Stimulated activated CD8-positive, alpha-beta memory T cell treated with anti-CD3 and anti-CD28 coated beads, Interleukin-7, amount 100 ng/mL, for 1 hour (primary cell): ENCODE measurements around the gene CTNNA2.

Experiments
- DNase-seq, 2 donors: peaks; one replicate each; pipeline ENCODE4 v3.0.0-alpha.2; 2020; ENCODE audit warnings: low read depth in 2 of 2

Gene CTNNA2

GRCh38 chr2:79980816-79981215 lies 468.0 kb downstream of the CTNNA2 start:
- DNase-seq = no peak

- DNase-seq = no peak
These were observed 468.5 kb downstream of the CTNNA2 start for GRCh38 chr2:79981316-79981715.

GRCh38 chr2:79982445-79982844 lies 469.6 kb downstream of the CTNNA2 start:
- DNase-seq = no peak

GRCh38 chr2:79984476-79984875 lies 471.6 kb downstream of the CTNNA2 start:
- DNase-seq = no peak

DNA sequence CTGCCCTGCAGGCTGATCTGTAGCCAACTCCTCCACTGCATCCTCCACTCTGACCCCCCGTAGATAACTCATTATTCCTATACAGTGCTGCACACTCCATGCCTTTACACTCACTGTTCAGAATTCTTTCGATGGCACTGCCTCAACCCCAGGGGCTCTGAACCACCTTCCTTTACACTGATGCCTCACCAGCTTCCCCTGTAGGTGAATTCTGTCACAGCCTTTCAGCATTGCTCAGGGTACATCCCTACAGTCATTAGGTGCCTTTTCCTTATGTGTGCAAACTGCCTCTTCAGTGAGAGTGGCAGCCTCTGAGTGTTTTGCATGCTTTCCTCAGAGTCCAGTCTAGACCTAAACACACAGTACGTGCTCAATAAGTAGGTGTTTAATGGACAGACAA lies 472.3 kb downstream of the CTNNA2 start:
- no peak for DNase-seq

GRCh38 chr2:79985571-79985970 lies 472.7 kb downstream of the CTNNA2 start:
- no peak for DNase-seq

- no peak for DNase-seq
These were observed 480.3 kb downstream of the CTNNA2 start for GRCh38 chr2:79993144-79993543.

DNA sequence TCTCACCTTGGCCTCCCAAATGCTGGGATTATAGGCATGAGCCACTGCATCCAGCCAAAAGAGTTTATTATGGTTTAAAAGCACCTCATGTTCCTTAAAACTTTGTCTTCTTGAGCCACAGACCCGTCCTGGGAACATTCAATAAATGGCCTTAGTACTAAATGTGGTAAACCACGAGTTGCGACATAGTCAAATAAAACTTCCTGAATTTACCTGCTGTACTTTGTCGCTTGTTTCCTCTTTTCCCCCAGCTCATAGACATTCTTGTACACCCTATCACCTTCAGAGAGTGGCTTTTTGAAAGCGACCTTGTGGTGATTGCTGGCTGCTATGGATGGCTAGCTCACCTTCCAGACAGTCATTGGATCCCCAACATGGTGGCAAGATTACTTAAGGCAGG lies 481.3 kb downstream of the CTNNA2 start:
- DNase-seq = no peak

GRCh38 chr2:79994965-79995364 lies 482.1 kb downstream of the CTNNA2 start:
- DNase-seq = no peak

DNA sequence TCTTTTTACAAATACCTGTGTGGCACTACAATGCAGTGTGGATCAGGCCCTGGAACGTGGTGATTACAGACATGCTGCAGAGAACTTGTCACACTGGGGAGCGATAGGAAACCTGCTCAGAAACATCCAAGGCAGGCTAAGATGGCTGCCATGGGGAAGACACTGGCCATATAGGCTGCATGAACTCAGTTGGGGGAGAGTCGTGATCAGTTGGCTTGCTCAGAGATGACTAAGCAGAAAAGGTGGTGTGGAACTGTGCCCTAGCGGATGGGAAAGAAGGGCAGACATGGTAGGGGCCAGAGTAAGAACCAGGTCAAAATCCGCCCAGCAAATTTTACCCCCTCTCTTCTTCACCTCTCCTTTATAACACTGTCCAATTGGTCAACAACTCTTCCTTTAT lies 483.9 kb downstream of the CTNNA2 start:
- no peak for DNase-seq

GRCh38 chr2:80001701-80002101 lies 488.9 kb downstream of the CTNNA2 start:
- no peak for DNase-seq

- no peak for DNase-seq
These were observed 489.3 kb downstream of the CTNNA2 start for GRCh38 chr2:80002112-80002511.

DNA sequence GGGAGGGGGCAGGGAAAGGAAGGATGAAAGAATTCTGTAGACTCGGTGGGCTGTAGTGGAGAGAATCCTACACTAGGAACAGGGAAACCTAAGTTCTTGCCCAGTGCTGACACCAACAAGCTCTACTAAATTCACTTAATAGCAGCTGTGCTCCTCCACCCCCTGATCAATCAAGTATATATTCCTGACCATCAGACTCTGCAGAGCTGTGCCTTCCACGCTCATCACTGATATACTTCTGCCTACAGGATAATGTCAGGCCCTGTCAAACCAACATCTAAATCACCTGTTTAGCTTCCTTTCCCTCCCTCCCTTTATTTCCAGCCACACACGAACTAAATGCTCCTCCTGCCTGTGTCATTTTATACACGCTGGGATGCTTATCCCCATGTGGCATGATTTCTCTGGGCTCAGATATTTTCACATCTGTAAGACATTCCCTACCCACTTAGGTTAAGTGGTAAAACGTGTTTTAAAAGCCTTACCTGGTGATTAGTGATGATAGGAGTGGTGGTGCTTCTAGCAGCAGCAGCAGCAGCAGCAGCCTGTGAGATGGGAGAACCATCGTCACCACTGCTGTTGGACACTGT lies 489.8 kb downstream of the CTNNA2 start:
- DNase-seq = no peak

DNA sequence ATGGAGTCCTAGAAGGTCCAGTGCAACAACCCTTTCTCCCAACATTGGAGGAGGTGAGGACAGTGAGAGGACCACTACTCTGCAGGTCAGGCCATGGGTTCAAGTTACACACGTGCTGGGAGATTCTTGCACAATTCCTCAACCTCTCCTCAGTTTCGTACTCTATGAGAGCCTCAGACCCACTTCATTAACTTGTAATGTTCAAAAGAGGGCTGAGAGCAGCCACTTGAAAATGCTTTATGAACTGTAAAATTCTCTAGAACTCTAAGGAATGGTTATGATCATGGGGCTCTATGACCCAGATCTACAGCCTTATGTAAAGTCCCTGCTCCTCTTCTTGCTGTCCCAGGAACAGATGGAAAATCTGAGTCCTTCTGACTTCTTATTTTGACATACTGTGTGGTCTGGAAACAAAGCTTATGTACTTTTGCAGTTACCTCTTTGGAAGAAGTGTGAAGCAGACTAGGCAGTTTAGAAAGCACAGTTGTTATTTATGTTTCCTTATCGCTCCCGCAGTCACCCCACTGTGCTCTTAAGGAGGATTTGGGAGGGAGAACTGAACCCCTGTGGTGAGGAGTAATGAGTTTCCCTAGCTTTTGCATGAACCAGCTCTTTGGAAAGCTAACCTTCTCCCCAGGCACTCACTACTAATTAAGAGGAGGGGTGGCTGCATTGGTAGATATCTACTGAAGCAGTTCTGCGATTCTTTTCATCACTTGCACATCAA lies 495.1 kb downstream of the CTNNA2 start:
- DNase-seq = no peak

GRCh38 chr2:80008596-80008995 lies 495.7 kb downstream of the CTNNA2 start:
- DNase-seq = no peak

- DNase-seq = no peak
These were observed 496.4 kb downstream of the CTNNA2 start for GRCh38 chr2:80009211-80009610.

DNA sequence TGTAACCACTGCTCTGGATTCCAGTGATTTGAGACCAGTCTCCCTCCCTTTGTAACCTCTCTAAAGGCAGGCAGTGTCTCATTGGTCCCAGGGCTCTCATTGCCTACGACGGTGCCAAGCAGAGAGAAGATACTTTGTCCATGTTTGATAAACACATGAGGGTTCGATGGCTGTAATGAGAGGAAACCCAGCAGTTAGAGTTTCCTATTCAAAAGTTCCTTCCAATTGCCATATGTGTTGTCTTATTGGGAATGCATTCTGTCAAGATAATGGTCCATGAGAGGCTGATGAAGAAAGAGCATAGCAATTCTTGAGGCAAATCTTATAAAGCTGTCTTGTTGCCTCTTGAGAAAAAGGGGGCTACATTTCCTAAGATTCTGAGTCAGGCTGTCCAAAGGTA lies 499.2 kb downstream of the CTNNA2 start:
- no peak for DNase-seq

DNA sequence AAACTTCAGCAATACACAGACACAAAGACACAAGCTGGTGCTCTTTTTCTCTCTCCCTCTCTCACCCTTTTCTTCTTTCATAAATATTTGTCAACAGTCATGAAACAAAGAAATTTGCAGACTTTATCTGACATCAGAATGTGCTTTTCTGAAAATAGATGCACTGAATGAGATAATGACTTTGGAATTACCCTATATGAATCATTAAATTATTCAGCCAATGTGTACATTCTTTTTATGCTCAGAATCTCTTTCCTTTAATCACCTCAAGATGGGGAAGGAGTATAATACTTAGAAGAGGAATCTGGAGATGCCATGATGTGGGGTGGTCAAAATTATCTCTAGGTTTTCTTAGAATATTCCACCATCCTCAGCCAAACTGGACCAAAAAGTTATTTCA lies 501.8 kb downstream of the CTNNA2 start:
- DNase-seq = no peak

- DNase-seq = no peak
These were observed 503.3 kb downstream of the CTNNA2 start for GRCh38 chr2:80016171-80016570.

DNA sequence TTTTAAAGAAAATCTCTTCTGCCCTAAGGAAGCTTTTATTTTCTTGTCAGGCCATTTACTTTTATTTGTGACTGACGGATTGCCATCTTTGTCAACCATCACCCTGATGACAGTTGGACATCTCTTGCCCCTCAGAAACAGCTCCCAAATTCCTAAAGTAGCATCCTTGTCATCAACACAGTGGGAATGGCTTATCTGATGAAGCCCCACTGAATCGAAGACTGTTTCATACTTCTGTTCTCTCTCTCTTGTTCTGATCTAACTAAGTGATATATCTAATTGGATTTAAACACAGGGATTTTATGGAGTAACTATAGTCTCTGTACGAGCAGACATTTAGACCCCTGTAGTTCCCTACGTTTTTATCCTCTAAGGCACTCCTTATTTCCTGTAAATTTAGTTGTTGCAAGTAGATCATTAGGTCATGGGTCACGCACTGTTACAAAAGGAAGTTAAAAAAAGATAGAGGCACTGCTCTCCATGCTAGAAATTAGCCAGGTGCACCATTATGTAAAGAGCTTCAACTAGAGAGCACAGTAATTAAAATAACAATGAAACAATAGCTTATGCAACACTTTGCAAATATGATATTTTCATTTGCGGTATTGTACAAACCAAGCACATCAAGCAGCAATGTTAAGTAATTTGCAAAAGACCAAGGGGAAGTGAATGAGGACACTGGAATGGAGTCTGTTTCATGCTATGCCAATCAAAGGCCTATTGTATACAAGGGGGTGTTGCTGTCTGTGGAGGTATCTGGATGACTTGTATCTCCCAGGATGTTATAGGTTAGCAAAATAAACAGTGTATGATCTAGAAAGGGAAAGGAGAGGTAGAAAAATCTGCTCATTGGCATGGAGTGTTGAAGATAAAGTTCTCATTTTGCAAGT lies 507.0 kb downstream of the CTNNA2 start:
- no peak for DNase-seq

- DNase-seq = no peak
These were observed 509.2 kb downstream of the CTNNA2 start for GRCh38 chr2:80022018-80022417.

DNA sequence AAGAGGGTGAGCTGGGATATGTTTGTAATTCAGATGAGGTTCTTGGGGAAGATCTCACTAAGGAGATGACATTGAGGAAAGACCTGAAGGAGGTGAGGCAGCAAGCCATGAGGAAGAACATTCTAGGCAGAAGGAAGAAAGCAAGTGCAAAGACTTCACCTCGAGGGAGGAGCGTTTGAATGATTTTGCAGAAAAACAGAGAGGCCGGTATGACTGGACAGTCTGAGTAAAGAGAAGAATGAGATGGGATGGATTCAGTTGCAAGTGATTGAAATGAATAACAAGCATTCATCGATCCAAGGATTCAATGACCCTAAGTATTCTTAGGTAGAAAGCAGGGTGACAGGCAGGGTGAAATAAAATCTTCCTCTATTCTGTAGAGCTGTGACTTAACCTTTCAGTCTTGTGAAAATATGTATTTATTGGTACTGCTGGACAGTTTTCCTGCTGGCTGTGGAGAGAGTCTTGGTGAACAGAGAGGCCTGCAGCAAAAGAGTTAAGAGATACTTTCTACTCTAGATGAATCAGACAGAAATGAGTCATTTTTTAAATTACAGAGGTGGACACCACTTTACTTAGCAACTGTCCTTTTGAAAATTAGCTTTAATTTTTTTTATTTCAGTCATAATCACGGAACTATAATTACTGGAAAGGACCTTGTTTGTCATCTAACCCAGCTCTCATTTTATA lies 513.3 kb downstream of the CTNNA2 start:
- no peak for DNase-seq
